GM13977 (cell line): ENCODE data around the gene TLE1.

ENCODE experiments used
- DNase-seq: peaks from one replicate; pipeline ENCODE4 v3.0.0; 2012; ENCODE audit warnings: low spot score
- CTCF ChIP-seq: IDR thresholded peaks from 2 replicates; pipeline ENCODE4 v1.5.1; 2012; ENCODE audit warnings: mild to moderate bottlenecking, control low read depth; ENCODE audit not compliant: insufficient read depth; ENCODE audit errors: extremely low read depth, missing control alignments
- in situ Hi-C: fragments of 300-500 bp; cut with MboI; formaldehyde crosslinking; loops from one replicate; pipeline ENCODE4 v1.12.0; 2022; ENCODE audit warnings: low sequenced_read_pairs, low pct_unique_long_range_greater_than_20kb, mixed read lengths, inconsistent platforms; ENCODE audit not compliant: unreplicated experiment

TLE1 gene

GRCh38 chr9:81626511-81626910, 62.8 kb downstream of the TLE1 start:
- in situ Hi-C loops, result no loop called here
- no peak for TF ChIP-seq CTCF
- DNase-seq, result no peak

- no peak for DNase-seq
- no peak for TF ChIP-seq CTCF
- in situ Hi-C loops, result no loop called here
Measured at GRCh38 chr9:81625969-81626368, 63.4 kb downstream of the TLE1 start.

DNA sequence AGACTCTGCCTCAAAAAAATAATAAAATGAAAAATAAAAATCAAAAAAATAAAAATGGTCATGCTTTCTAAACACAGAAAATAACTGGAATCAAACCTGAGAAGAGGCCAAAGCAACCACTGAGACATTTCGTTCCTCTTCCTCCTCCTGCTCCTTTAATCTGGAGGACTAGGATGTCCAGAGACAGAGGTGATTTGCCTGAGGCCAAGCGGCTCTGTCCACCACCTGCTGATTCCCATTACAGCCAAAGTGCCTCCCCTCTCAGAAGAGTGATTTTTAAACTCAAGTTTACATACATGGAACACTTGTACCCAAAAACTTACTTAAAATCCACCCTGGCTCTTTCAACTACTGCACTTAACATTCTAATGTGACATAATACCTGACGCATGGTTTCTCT, 65.6 kb downstream of the TLE1 start:
- no peak for TF ChIP-seq CTCF
- in situ Hi-C loops, result no loop called here
- DNase-seq, result no peak

DNA sequence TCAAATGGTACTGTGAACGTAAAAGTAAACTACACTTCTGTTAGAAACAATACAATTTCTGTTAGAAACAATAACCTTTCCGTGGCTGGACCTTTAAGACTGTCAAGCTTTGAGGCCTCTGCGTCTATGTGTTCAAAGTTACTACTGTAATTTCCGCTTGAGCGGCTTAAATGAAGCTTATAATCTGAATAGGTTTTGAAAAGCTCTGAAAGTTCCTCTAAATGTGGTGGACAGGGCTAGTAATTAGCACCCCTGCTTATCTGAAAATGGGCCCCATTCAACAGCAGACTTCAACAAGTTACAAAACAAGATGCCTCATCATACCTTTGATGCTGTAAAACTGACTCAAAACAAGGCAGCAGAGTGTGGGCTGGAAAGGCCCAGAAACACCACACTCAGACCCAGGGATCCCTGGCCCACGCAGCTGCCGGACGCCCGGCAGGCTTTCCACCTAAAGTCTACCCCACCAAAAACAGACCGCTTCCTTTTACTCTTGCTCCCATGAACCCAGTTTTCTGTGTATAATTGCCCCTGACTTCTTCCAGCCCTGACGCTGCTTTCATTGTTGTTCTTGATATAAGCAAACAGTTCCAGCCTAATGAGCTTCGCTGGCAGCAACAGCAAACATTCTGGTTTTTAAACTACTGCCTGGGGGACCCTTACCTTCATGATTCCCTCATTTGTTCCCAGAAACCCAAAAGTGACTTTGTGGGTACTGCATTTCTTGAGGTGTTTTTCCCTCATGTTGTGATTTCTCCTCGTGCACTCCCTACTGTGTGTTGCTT, 66.7 kb downstream of the TLE1 start:
- in situ Hi-C loops, result no loop called here
- no peak for TF ChIP-seq CTCF
- DNase-seq, result no peak

GRCh38 chr9:81621785-81622259, 67.5 kb downstream of the TLE1 start:
- in situ Hi-C loops, result no loop called here
- no peak for DNase-seq
- TF ChIP-seq CTCF, result no peak

DNA sequence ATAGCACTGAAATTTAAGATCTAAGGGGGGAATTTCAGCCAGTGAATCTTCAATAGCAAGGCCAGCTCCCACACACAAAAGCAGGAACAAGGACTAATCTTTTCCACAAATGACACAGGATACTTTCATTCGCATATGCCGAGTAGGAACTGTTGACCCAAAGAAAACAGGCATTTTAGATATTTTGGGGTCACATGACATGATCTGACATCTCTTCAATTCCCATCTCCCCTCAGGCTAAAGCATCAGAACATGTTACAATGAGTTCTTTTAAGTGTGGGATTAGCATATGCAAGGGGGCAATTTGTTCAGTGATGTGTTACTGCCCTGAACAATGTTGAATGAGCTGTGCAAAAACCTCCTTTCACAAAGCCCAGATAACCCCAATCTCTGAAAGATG, 68.2 kb downstream of the TLE1 start:
- TF ChIP-seq CTCF, result no peak
- no peak for DNase-seq
- in situ Hi-C loops, result no loop called here
